Gastroesophageal sphincter (tissue), 4 donors: ENCODE data around the gene PHF1. TPM values are rescaled to one million over a fixed set of nuclear protein-coding genes. Genes with fewer than 3 reads are reported as not detected.

Source experiments
- ATAC-seq: fragments of 150-250 bp; one replicate; pipeline ENCODE4 v1.9.1; 2016; ENCODE audit warnings: mild to moderate bottlenecking, moderate library complexity
- H3K27ac ChIP-seq, 4 donors: fragments of 200-600 bp; sonication (generic) in 3 of 4; 1 replicate in 3 of 4; 2 replicates in 1 of 4; pipeline ENCODE4 v1.5.1; 2016 to 2019
- H3K27me3 ChIP-seq: fragments of 200-600 bp; sonication (generic); one replicate; pipeline ENCODE4 v1.5.1; 2019
- H3K36me3 ChIP-seq, 2 donors: fragments of 200-600 bp; sonication (generic); one replicate each; pipeline ENCODE4 v1.5.1; 2019; ENCODE audit warnings: control low read depth in 1 of 2
- H3K4me1 ChIP-seq, 3 donors: fragments of 200-600 bp; sonication (generic); 1 replicate in 2 of 3; 2 replicates in 1 of 3; pipeline ENCODE4 v1.5.1; 2016 to 2019; ENCODE audit warnings: control low read depth in 2 of 3
- H3K4me3 ChIP-seq, 2 donors: fragments of 200-600 bp; sonication (generic); one replicate each; pipeline ENCODE4 v1.5.1; 2019; ENCODE audit warnings: mild to moderate bottlenecking in 1 of 2, moderate library complexity in 1 of 2
- H3K9me3 ChIP-seq, 3 donors: fragments of 200-600 bp; sonication (generic); one replicate each; pipeline ENCODE4 v1.5.1; 2017 to 2019; ENCODE audit warnings: control low read depth in 2 of 3
- EP300 ChIP-seq: sonication (generic); formaldehyde crosslinking; IDR thresholded peaks from one replicate; pipeline ENCODE4 v1.6.1; 2017; ENCODE audit warnings: antibody characterized with exemption, mild to moderate bottlenecking
- POLR2A ChIP-seq, 2 donors: fragments of 450-650 bp; IDR thresholded peaks; one replicate each; pipeline ENCODE4 v1.6.1; 2017; ENCODE audit warnings: antibody characterized with exemption in 2 of 2, mild to moderate bottlenecking in 2 of 2, moderate library complexity in 1 of 2
- POLR2AphosphoS5 ChIP-seq: sonication (generic); formaldehyde crosslinking; IDR thresholded peaks from one replicate; pipeline ENCODE4 v1.6.1; 2017; ENCODE audit warnings: antibody characterized with exemption
- WGBS, 2 donors: methylation state at CpG; one replicate each; pipeline ENCODE4 v1.1.5; 2018; ENCODE audit warnings: low coverage in 1 of 2; 5-methylcytosine and 5-hydroxymethylcytosine counted together
- total RNA-seq, 4 donors: library from RNA; depleted of rRNA; stranded (reverse); fragments of >200 nt; gene quantifications; one replicate each; pipeline ENCODE4 v1.1.0, GENCODE V29; 2016
- TF ChIP-seq, protein P1 (sequence below), 4 experiments: fragments of 200-600 bp in 2 of 4; fragments of 450-650 bp in 2 of 4; sonication (generic) in 1 of 4; IDR thresholded peaks; one replicate each; pipeline ENCODE4 v1.5.1; 2017 to 2019; ENCODE audit warnings: antibody characterized with exemption in 4 of 4, mild to moderate bottlenecking in 2 of 4, moderate library complexity in 2 of 4

The PHF1 gene
- total RNA-seq, 4 donors from 2014 or later, result 73.0 to 91.0 (median 86.1) TPM

DNA sequence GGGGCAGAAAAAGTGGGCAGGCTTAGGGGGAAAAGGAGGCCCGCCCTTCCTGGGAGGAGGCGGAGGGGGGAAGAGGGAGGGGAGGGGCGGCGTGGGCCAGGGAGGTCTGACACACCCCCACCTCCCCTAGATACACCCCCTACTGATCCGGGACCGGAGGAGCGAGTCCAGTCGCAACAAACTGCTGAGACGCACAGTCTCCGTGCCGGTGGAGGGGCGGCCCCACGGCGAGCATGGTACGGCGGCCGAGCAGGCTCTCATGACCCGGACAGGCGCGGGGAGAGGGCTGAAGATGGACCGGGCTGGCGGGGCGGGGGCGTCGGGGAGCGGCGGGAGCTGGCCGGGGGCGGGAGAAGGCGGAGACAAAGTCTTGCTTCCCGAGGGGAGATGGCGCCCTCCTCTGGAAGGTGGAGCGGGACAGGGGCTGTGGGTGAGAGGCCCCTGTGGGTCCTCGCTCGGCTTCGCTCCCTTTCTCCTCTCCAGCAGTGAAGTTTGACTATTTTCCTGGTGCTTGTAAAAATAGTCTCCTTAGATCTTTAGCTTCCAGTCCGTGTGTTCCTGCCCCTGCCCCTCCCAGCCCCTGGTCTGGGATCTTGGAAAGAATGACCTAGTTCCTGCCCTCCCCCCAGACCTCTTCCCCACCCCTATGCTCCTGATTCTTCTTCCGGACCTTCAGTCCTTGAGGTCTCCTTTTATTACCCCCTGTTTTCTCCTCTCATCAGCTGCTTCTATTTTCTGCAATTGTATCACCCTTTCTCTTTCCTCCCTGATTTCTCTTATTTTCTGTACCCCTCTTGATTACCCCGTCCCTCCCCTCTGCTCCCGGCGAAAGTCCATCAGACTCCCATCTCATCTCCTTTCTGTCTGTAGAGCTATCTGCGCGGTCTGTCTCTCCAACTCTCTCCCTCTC is 15.1 kb downstream of the PHF1 start:
- no peaks in the 10 kb centered on the region for H3K27me3 ChIP-seq
- H3K4me1 ChIP-seq, result peaks cover 5 to 77% (median 36%) of the 10 kb centered on the region in 3 donors
- 0 to 2% methylated on average over 7 to 9 of the region's 43 CpGs for WGBS, 2 donors
- peak; percentile 84 for TF ChIP-seq POLR2AphosphoS5
- TF ChIP-seq, protein P1, sequence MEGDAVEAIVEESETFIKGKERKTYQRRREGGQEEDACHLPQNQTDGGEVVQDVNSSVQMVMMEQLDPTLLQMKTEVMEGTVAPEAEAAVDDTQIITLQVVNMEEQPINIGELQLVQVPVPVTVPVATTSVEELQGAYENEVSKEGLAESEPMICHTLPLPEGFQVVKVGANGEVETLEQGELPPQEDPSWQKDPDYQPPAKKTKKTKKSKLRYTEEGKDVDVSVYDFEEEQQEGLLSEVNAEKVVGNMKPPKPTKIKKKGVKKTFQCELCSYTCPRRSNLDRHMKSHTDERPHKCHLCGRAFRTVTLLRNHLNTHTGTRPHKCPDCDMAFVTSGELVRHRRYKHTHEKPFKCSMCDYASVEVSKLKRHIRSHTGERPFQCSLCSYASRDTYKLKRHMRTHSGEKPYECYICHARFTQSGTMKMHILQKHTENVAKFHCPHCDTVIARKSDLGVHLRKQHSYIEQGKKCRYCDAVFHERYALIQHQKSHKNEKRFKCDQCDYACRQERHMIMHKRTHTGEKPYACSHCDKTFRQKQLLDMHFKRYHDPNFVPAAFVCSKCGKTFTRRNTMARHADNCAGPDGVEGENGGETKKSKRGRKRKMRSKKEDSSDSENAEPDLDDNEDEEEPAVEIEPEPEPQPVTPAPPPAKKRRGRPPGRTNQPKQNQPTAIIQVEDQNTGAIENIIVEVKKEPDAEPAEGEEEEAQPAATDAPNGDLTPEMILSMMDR (IDR thresholded peaks at IDR 0.05), result peak in 3 of 4 experiments; percentile 22 to 86 (median 49)
- TF ChIP-seq EP300, result no peak
- peak; percentile 30 to 32 for TF ChIP-seq POLR2A (IDR thresholded peaks at IDR 0.05)
- no peaks in the 10 kb centered on the region for H3K36me3 ChIP-seq
- peak overlapping the region; percentile 68 to 75 for H3K4me3 ChIP-seq
- no peaks in the 10 kb centered on the region for H3K9me3 ChIP-seq
- H3K27ac ChIP-seq, result peak overlapping the region; percentile 90 to 99 (median 94)
- ATAC-seq, result peak; percentile 84

- ATAC-seq, result no peak
- Histone ChIP-seq H3K27ac (peak overlapping the region; percentile 90 to 99 (median 94)), H3K27me3 (no peaks in the 10 kb centered on the region), H3K36me3 (no peaks in the 10 kb centered on the region), H3K4me1 (peaks cover 5 to 78% (median 44%) of the 10 kb centered on the region in 3 donors), H3K4me3 (peak overlapping the region; percentile 68 to 75), H3K9me3 (no peaks in the 10 kb centered on the region)
- TF ChIP-seq, protein P1 (IDR thresholded peaks at IDR 0.05), result no peak
- no peak for TF ChIP-seq EP300
- no peak for TF ChIP-seq POLR2AphosphoS5
- no peak for TF ChIP-seq POLR2A (IDR thresholded peaks at IDR 0.05)
- 0% methylated on average over 3 to 4 of the region's 12 CpGs for WGBS, 2 donors
Observed at GRCh38 chr6:33426590-33427511, 16.0 kb downstream of the PHF1 start.

GRCh38 chr6:33427585-33428223 is 16.9 kb downstream of the PHF1 start:
- Histone ChIP-seq H3K4me1 (peaks cover 5 to 86% (median 48%) of the 10 kb centered on the region in 3 donors), H3K4me3 (peak overlapping the region; percentile 48 to 68), H3K27ac (peak overlapping the region; percentile 32 to 99 (median 94)), H3K27me3 (no peaks in the 10 kb centered on the region), H3K9me3 (no peaks in the 10 kb centered on the region), H3K36me3 (no peaks in the 10 kb centered on the region)
- ATAC-seq, result no peak
- no CpG with 5 or more reads among the region's 79 CpGs for WGBS, 2 donors
- no peak for TF ChIP-seq POLR2AphosphoS5
- TF ChIP-seq EP300, result no peak
- no peak for TF ChIP-seq POLR2A (IDR thresholded peaks at IDR 0.05)
- TF ChIP-seq, protein P1 (IDR thresholded peaks at IDR 0.05), result no peak

- no peaks in the 10 kb centered on the region for H3K9me3 ChIP-seq
- no peak for ATAC-seq
- H3K27ac ChIP-seq, result peak overlapping the region in 3 of 4 donors; percentile 92 to 99 (median 97)
- H3K4me3 ChIP-seq, result peak overlapping the region; percentile 0 to 68
- 30% methylated on average over 2 of the region's 33 CpGs; no CpG with 5 or more reads in 1 of the 2 donors for WGBS, 2 donors
- TF ChIP-seq, protein P1 (IDR thresholded peaks at IDR 0.05), result peak in 3 of 4 experiments; percentile 24 to 42 (median 35)
- TF ChIP-seq POLR2AphosphoS5, result no peak
- no peaks in the 10 kb centered on the region for H3K27me3 ChIP-seq
- H3K36me3 ChIP-seq, result no peaks in the 10 kb centered on the region
- H3K4me1 ChIP-seq, result peaks cover 5 to 91% (median 49%) of the 10 kb centered on the region in 3 donors
Observed at GRCh38 chr6:33428224-33428965, 17.6 kb downstream of the PHF1 start.
